Measurements from ENCODE around the gene MAPK6. TPM values are rescaled to one million over a fixed set of nuclear protein-coding genes. Genes with fewer than 3 reads are reported as not detected.

The MAPK6 gene
- total and polyA plus RNA-seq, 10 of the 15 experiments (the other 5 are each of a cell fraction or from before 2014, with no cell fraction given) = 20.6 to 100 (median 52.6) TPM

DNA sequence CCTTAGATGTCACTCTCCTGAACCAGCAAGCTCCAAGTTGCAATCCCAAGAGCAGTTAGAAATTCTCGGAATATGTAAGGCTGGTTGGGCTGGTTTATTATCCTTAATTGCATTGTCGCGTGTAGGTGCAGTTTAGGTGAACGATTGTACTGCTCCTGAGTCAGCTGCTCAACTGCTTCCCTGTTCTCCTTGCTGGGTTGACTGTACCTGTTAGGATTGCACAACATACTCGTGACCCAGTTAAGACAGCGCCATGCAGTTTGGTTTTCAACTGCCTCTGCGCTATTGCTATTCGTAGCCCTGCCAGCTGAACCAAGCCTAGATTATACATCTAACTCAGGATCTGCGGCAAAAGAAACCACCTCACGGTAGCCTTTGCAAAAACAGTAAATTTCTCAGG is 52.6 kb downstream of the MAPK6 start:
- POLR2A ChIA-PET = interaction anchor here (0.5 to 1.6 kb wide), 3 partner anchors 13 to 32 kb away, joined by 3 to 5 read pairs (median 3); no protein-coding TSS in a partner anchor
- SMC1A ChIA-PET (ENCODE audit: uncharacterized antibody, unreplicated experiment) = interaction anchor here (0.7 to 2.8 kb wide), 7 partner anchors 9 to 136 kb away, joined by 3 to 10 read pairs (median 3); no protein-coding TSS in a partner anchor
- no peak for FAIRE-seq
- Histone ChIP-seq H3K27ac (ENCODE audit: control insufficient read depth, insufficient read depth) (no peak overlapping the region), H3K36me3 (ENCODE audit: control insufficient read depth in 2 of 2, insufficient read depth in 2 of 2, low read length in 1 of 2) (no peaks in the 10 kb centered on the region; a peak in 1 of 4 replicates), H3K27me3 (replicated peaks in 1 of 2; ENCODE audit: control insufficient read depth in 2 of 2, insufficient read depth in 2 of 2, low read length in 1 of 2) (no peaks in the 10 kb centered on the region), H3K79me2 (ENCODE audit: control insufficient read depth, insufficient read depth, low read length) (peaks cover 2% of the 10 kb centered on the region), H3K9ac (ENCODE audit: control insufficient read depth, insufficient read depth, low read length) (no peak overlapping the region), H4K20me1 (ENCODE audit: control insufficient read depth, insufficient read depth) (no peaks in the 10 kb centered on the region), H3K4me2 (ENCODE audit: control insufficient read depth, insufficient read depth) (no peak overlapping the region), H3K4me1 (ENCODE audit: control insufficient read depth, insufficient read depth, low read length) (peaks cover 6% of the 10 kb centered on the region), H3K4me3 (no peak overlapping the region), H3K9me3 (replicated peaks; ENCODE audit: control insufficient read depth, insufficient read depth, low read length) (no peaks in the 10 kb centered on the region), H2AFZ (ENCODE audit: control insufficient read depth, low read depth, low read length) (no peak overlapping the region)
- TF ChIP-seq TBL1XR1 (IDR thresholded peaks at IDR 0.05; ENCODE audit: low read depth, low read length) (no peak), RUNX3 (IDR thresholded peaks at IDR 0.05; ENCODE audit: low read length) (no peak), STAT3 (IDR thresholded peaks at IDR 0.05; ENCODE audit: low read depth, low read length) (no peak), HDAC2 (IDR thresholded peaks at IDR 0.05) (no peak)
- TF ChIP-seq, protein P1, sequence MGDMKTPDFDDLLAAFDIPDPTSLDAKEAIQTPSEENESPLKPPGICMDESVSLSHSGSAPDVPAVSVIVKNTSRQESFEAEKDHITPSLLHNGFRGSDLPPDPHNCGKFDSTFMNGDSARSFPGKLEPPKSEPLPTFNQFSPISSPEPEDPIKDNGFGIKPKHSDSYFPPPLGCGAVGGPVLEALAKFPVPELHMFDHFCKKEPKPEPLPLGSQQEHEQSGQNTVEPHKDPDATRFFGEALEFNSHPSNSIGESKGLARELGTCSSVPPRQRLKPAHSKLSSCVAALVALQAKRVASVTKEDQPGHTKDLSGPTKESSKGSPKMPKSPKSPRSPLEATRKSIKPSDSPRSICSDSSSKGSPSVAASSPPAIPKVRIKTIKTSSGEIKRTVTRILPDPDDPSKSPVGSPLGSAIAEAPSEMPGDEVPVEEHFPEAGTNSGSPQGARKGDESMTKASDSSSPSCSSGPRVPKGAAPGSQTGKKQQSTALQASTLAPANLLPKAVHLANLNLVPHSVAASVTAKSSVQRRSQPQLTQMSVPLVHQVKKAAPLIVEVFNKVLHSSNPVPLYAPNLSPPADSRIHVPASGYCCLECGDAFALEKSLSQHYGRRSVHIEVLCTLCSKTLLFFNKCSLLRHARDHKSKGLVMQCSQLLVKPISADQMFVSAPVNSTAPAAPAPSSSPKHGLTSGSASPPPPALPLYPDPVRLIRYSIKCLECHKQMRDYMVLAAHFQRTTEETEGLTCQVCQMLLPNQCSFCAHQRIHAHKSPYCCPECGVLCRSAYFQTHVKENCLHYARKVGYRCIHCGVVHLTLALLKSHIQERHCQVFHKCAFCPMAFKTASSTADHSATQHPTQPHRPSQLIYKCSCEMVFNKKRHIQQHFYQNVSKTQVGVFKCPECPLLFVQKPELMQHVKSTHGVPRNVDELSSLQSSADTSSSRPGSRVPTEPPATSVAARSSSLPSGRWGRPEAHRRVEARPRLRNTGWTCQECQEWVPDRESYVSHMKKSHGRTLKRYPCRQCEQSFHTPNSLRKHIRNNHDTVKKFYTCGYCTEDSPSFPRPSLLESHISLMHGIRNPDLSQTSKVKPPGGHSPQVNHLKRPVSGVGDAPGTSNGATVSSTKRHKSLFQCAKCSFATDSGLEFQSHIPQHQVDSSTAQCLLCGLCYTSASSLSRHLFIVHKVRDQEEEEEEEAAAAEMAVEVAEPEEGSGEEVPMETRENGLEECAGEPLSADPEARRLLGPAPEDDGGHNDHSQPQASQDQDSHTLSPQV (IDR thresholded peaks at IDR 0.05) = no peak
- CTCF ChIA-PET = interaction anchor here (6.1 to 7.6 kb wide), 2 partner anchors 8 to 68 kb away, joined by 32 to 83 read pairs; no protein-coding TSS in a partner anchor
- no peak for ATAC-seq
- RAD21 ChIA-PET (ENCODE audit: unreplicated experiment) = interaction anchor here (0.8 to 1.2 kb wide), 3 partner anchors 9 to 91 kb away, joined by 3 read pairs; no protein-coding TSS in a partner anchor
- in situ Hi-C loops (cut with MboI) (no loop called here), intact Hi-C loops (cut with micrococcal nuclease; ENCODE audit: unreplicated experiment) (no loop called here)
- 95% methylated on average over 10 of the region's 10 CpGs for WGBS (ENCODE audit: insufficient coverage, insufficient replicate concordance, low lambda C conversion rate, missing lambda C conversion rate)
- no peak for DNase-seq (ENCODE audit: low read depth, low spot score)
- no TSS peak for BruUV-seq (replicated peaks)

All from GM12878 (cell line).